HEK293T (cell line): ENCODE data around the gene TCF7L2.

Experiments used
- ELF4 ChIP-seq: fragments of 450-650 bp; IDR thresholded peaks from 2 replicates; pipeline ENCODE4 v1.6.1; 2017; ENCODE audit warnings: antibody characterized with exemption
- FOXA1 ChIP-seq: fragments of 450-650 bp; IDR thresholded peaks from 2 replicates; pipeline ENCODE4 v1.6.1; 2016; ENCODE audit warnings: mild to moderate bottlenecking
- FOXK2 ChIP-seq: fragments of 450-650 bp; IDR thresholded peaks from 2 replicates; pipeline ENCODE4 v1.6.1; 2016; ENCODE audit warnings: mild to moderate bottlenecking
- SUZ12 ChIP-seq: fragments of 450-650 bp; IDR thresholded peaks from 2 replicates; pipeline ENCODE4 v1.6.1; 2016; ENCODE audit warnings: mild to moderate bottlenecking

GRCh38 chr10:112964482-112964881 is 14.4 kb downstream of the TCF7L2 start:
- TF ChIP-seq FOXA1 = no peak
- no peak for TF ChIP-seq SUZ12
- no peak for TF ChIP-seq ELF4
- TF ChIP-seq FOXK2 = no peak
